GM12891 (cell line): ENCODE data around the gene BABAM2.
"Not testable (repeated sequence)": the region's sequence is repeated elsewhere in the genome, so short reads cannot be mapped to it uniquely, and the experiment has no call there.

ENCODE experiments used
- DNase-seq: peaks from one replicate; pipeline ENCODE4 v3.0.0; 2011; ENCODE audit warnings: low spot score; ENCODE audit not compliant: insufficient read length
- FAIRE-seq: peaks from 2 replicates; lab custom pipeline; 2011; peaks lifted over from hg19 to GRCh38; lab: Jason Lieb, UNC
- PAX5 ChIP-seq: IDR thresholded peaks from 2 replicates; pipeline ENCODE4 v1.6.1; 2011; ENCODE audit warnings: low read length, moderate library complexity, mild to moderate bottlenecking; ENCODE audit not compliant: insufficient read depth, severe bottlenecking
- POLR2A ChIP-seq: IDR thresholded peaks from 2 replicates; pipeline ENCODE4 v1.6.1; 2011; ENCODE audit warnings: low read depth, low read length, control low read depth
- POLR2AphosphoS5 ChIP-seq: IDR thresholded peaks from 2 replicates; pipeline ENCODE4 v1.6.1; 2011; ENCODE audit warnings: low read depth, low read length, control low read depth
- POU2F2 ChIP-seq: IDR thresholded peaks from 2 replicates; pipeline ENCODE4 v1.6.1; 2011; ENCODE audit warnings: low read depth, mild to moderate bottlenecking, control low read depth, low read length, moderate library complexity
- SPI1 ChIP-seq: IDR thresholded peaks from 2 replicates; pipeline ENCODE4 v1.6.1; 2011; ENCODE audit warnings: low read depth, low read length, control low read depth
- TAF1 ChIP-seq: IDR thresholded peaks from 2 replicates; pipeline ENCODE4 v1.6.1; 2011; ENCODE audit warnings: low read depth, low read length, control low read depth

BABAM2 gene

GRCh38 chr2:28327956-28328922, 437.7 kb downstream of the BABAM2 start:
- TF ChIP-seq POLR2A (no peak), POU2F2 (no peak), TAF1 (no peak), SPI1 (no peak), POLR2AphosphoS5 (no peak), PAX5 (no peak)
- no peak for FAIRE-seq
- DNase-seq = no peak

GRCh38 chr2:28329184-28329583, 438.7 kb downstream of the BABAM2 start:
- DNase-seq (no peak), FAIRE-seq (no peak)
- TF ChIP-seq POLR2AphosphoS5 = no peak
- TF ChIP-seq POLR2A = no peak
- no peak for TF ChIP-seq SPI1
- no peak for TF ChIP-seq POU2F2
- TF ChIP-seq PAX5 = no peak
- no peak for TF ChIP-seq TAF1

- not testable (repeated sequence) for DNase-seq, FAIRE-seq
Measured at GRCh38 chr2:28330722-28331121, 440.2 kb downstream of the BABAM2 start.

- not testable (repeated sequence) for DNase-seq, FAIRE-seq
Measured at GRCh38 chr2:28331797-28332196, 441.3 kb downstream of the BABAM2 start.

GRCh38 chr2:28332696-28333095, 442.2 kb downstream of the BABAM2 start:
- TF ChIP-seq POU2F2 (no peak), SPI1 (no peak), PAX5 (no peak), POLR2AphosphoS5 (no peak), POLR2A (no peak)
- DNase-seq (no peak), FAIRE-seq (no peak)

GRCh38 chr2:28333606-28334526, 443.3 kb downstream of the BABAM2 start:
- FAIRE-seq (no peak), DNase-seq (no peak)

GRCh38 chr2:28334527-28334894, 444.0 kb downstream of the BABAM2 start:
- FAIRE-seq (no peak), DNase-seq (no peak)
- TF ChIP-seq SPI1 (no peak), POU2F2 (no peak), PAX5 (no peak), POLR2A (no peak), POLR2AphosphoS5 (no peak), TAF1 (no peak)

More at GRCh38 chr2:28333606-28334526, 443.3 kb downstream of the BABAM2 start:
- TF ChIP-seq TAF1 = no peak
- no peak for TF ChIP-seq SPI1
- TF ChIP-seq POU2F2 = no peak
- TF ChIP-seq POLR2A = no peak
- no peak for TF ChIP-seq POLR2AphosphoS5
- no peak for TF ChIP-seq PAX5

GRCh38 chr2:28335265-28335664, 444.7 kb downstream of the BABAM2 start:
- DNase-seq, FAIRE-seq: not testable (repeated sequence)

GRCh38 chr2:28335666-28336065, 445.1 kb downstream of the BABAM2 start:
- no peak for DNase-seq
- no peak for FAIRE-seq
- TF ChIP-seq POU2F2 (no peak), SPI1 (no peak), POLR2A (no peak), PAX5 (no peak)
